ENCODE measurements around the gene DHRSX. TPM values are rescaled to one million over a fixed set of nuclear protein-coding genes. Genes with fewer than 3 reads are reported as not detected.
"Not testable (repeated sequence)": the region's sequence is repeated elsewhere in the genome, so short reads cannot be mapped to it uniquely, and the experiment has no call there.

The DHRSX gene
- total and polyA plus RNA-seq, 9 donors = 12.2 to 25.9 (median 20.4) TPM

DNA sequence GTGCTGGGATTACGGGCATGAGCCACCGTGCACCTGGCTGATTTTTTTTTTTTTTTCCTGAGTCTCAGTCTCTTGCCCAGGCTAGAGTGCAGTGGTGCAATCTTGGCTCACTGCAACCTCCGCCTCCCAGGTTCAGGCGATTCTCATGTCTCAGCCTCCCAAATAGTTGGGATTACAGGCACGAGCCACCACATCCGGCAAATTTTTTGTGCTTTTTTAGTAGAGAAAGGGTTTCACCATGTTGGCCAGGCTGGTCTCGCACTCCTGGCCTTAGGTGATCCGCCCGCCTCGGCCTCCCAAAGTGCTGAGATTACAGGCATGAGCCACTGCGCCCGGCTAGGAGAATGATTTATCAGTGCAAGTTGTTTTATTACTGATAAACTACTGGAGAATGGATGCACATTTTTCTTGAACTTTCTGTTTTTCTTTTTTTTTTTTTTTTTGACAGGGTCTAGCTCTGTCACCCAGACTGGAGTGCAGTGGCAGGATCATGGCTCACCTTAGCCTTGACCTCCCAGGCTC lies 39.7 kb upstream of the DHRSX start:
- Histone ChIP-seq H3K36me3 (no peaks in the 10 kb centered on the region), H3K4me1 (ENCODE audit: insufficient read depth) (peaks cover 5% of the 10 kb centered on the region), H3K4me3 (no peak overlapping the region), H3K27me3 (no peaks in the 10 kb centered on the region), H3K27ac (no peak overlapping the region), H3K9me3 (no peaks in the 10 kb centered on the region)
- no peak for DNase-seq
- TF ChIP-seq EP300 (IDR thresholded peaks at IDR 0.05) (no peak), POLR2A (IDR thresholded peaks at IDR 0.05) (no peak)
- TF ChIP-seq, protein P1, sequence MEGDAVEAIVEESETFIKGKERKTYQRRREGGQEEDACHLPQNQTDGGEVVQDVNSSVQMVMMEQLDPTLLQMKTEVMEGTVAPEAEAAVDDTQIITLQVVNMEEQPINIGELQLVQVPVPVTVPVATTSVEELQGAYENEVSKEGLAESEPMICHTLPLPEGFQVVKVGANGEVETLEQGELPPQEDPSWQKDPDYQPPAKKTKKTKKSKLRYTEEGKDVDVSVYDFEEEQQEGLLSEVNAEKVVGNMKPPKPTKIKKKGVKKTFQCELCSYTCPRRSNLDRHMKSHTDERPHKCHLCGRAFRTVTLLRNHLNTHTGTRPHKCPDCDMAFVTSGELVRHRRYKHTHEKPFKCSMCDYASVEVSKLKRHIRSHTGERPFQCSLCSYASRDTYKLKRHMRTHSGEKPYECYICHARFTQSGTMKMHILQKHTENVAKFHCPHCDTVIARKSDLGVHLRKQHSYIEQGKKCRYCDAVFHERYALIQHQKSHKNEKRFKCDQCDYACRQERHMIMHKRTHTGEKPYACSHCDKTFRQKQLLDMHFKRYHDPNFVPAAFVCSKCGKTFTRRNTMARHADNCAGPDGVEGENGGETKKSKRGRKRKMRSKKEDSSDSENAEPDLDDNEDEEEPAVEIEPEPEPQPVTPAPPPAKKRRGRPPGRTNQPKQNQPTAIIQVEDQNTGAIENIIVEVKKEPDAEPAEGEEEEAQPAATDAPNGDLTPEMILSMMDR (IDR thresholded peaks at IDR 0.05) = no peak
- WGBS, 3 donors = 69 to 75% methylated on average over 12 of the region's 12 CpGs; no CpG with 5 or more reads in 1 of the 3 donors
- intact Hi-C loops (cut with DNase I) = no loop called here

DNA sequence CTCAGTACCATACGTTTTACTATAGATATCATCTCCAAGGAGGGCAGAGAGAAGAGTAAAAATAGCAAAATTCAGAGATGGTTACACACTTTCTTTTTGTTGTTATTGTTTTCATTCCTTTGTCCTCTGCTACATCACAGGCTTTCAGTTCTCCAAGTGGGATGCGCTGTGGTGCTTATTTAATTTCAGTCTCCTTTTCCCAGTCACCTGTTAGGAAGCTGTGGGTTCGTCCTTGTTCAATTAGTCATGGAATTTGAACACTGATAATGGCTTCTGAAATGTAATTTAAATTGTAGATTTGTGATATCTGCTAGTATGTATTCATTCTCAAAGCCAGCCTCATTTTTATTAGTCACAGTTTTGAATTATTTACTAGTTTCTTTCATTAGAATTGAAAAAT lies 38.8 kb upstream of the DHRSX start:
- no peak for TF ChIP-seq POLR2A (IDR thresholded peaks at IDR 0.05)
- intact Hi-C loops (cut with DNase I) = no loop called here
- Histone ChIP-seq H3K27ac (no peak overlapping the region), H3K4me3 (no peak overlapping the region), H3K27me3 (no peaks in the 10 kb centered on the region), H3K9me3 (no peaks in the 10 kb centered on the region), H3K4me1 (ENCODE audit: insufficient read depth) (peaks cover 5% of the 10 kb centered on the region), H3K36me3 (no peaks in the 10 kb centered on the region)
- WGBS, 3 donors = 7 to 33% (median 10%) methylated on average over 3 of the region's 3 CpGs
- no peak for DNase-seq

DNA sequence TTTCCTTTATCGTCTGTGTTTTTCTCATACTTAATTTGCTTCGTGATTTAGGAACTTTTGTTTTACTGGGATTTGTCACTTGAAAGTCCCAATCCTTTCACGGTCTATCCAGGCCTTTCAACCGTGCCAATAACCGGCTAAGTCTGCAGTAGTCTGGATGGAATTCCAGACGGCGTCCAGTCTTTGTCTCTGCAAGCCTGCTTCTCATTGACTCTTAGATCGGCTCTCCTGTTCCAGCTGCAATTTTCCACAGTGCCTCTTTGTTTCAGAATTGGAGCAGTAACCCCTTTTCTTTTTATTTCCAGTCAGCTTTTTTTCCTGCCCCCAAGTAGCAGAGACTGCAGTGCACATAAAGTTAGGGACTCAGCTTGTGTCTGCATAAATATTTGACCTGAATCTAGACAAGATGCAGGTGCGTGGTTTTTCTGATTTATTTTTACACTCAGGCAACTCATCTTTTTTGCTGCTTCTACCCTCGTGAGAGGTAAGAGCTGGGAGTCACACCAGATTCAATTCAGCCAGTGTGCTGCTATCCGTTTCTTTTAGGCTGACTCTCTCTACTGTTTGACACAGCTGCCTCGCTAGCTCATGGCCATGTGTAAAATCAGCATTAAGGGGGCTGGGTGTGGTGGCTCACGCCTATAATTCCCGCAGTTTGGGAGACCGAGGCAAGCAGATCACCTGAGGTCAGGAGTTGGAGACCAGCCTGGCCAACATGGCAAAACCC lies 37.4 kb upstream of the DHRSX start:
- Histone ChIP-seq H3K4me1 (ENCODE audit: insufficient read depth) (peaks cover 5% of the 10 kb centered on the region), H3K27me3 (no peaks in the 10 kb centered on the region), H3K9me3 (no peaks in the 10 kb centered on the region), H3K4me3 (no peak overlapping the region), H3K36me3 (no peaks in the 10 kb centered on the region), H3K27ac (peak overlapping the region in 1 of 2 donors; percentile 29)
- WGBS, 3 donors = 48 to 53% (median 50%) methylated on average over 15 of the region's 15 CpGs
- DNase-seq = peak in 1 of 5 donors; percentile 21
- intact Hi-C loops (cut with DNase I) = no loop called here
- TF ChIP-seq POLR2A (IDR thresholded peaks at IDR 0.05) = no peak
- TF ChIP-seq, protein P1 (IDR thresholded peaks at IDR 0.05) = no peak
- TF ChIP-seq EP300 (IDR thresholded peaks at IDR 0.05) = no peak

DNA sequence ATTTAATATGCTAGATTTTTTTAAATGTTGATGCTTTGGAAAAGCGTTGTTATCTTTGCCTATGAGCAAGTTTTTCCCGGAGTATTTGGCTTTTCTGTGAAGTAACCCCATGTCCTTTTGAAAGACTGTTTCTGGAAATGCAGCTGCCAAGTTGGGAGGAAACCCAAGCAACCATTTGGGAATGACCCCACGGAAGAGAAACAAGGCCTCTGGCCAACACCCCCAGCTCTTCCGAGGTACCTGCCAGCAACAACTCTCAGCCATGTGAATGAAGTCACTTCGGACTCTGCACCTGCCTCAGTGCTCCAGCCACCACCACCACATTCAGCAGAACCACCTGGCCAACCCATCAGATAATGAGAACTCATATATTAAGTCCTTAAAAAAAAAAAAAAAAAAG lies 36.2 kb upstream of the DHRSX start:
- peak; percentile 48 to 70 (median 62) for DNase-seq
- 5 to 10% (median 6%) methylated on average over 5 of the region's 5 CpGs for WGBS, 3 donors
- intact Hi-C loops (cut with DNase I) = no loop called here
- Histone ChIP-seq H3K27ac (peak overlapping the region in 1 of 2 donors; percentile 29), H3K27me3 (no peaks in the 10 kb centered on the region), H3K9me3 (no peaks in the 10 kb centered on the region), H3K4me3 (no peak overlapping the region), H3K4me1 (ENCODE audit: insufficient read depth) (peaks cover 5% of the 10 kb centered on the region), H3K36me3 (no peaks in the 10 kb centered on the region)
- TF ChIP-seq EP300 (IDR thresholded peaks at IDR 0.05) = no peak
- TF ChIP-seq POLR2A (IDR thresholded peaks at IDR 0.05) = no peak
- TF ChIP-seq, protein P1 (IDR thresholded peaks at IDR 0.05) = no peak

DNA sequence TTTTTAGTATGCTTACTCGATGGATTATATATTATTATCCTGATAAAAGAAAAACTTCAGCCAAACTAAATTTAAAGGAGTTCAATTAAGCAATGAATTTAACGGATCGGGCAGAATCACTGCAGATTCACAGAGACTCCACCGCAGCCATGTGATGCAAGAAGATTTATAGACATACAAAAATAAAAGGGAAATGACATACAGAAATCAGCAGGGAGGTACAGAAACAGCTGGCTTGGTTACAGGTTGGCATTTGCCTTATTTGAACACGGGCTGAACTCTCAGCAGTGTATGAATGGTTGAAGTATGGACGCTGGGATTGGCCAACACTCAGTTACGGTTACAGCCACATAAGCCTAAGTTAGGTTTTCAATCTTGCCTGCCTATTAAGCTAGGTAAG lies 35.4 kb upstream of the DHRSX start:
- no peaks in the 10 kb centered on the region for H3K9me3 ChIP-seq
- WGBS, 3 donors = 75 to 79% (median 76%) methylated on average over 7 of the region's 7 CpGs
- no peak for TF ChIP-seq POLR2A (IDR thresholded peaks at IDR 0.05)
- TF ChIP-seq, protein P1 (IDR thresholded peaks at IDR 0.05) = no peak
- TF ChIP-seq EP300 (IDR thresholded peaks at IDR 0.05) = no peak

DNA sequence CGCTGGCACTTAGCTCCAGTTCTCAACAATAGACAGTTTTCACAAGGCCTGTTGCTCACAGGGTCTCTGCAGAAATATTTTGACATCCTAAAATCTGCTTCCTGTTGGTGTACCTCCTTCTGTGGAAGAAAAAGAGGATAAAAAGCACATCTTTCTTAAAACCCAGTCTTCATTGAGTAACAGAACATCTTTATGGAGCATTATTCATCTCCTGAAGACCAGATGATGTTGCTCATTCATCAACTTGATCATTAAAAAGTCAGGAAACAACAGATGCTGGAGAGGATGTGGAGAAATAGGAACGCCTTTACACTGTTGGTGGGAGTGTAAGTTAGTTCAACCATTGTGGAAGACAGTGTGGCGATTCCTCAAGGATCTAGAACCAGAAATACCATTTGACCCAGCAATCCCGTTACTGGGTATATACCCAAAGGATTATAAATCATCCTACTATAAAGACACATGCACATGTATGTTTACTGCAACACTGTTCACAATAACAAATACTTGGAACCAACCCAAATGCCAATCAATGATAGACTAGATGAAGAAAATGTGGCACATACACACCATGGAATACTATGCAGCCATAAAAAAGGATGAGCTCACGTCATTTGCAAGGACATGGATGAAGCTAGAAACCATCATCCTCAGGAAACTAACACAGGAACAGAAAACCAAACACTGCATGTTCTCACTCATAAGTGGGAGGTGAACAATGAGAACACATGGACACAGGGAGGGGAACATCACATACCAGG lies 33.7 kb upstream of the DHRSX start:
- WGBS, 3 donors = 58 to 67% (median 65%) methylated on average over 4 to 5 of the region's 5 CpGs
- DNase-seq; H3K4me3 ChIP-seq; intact Hi-C loops (cut with DNase I); H3K27ac ChIP-seq; H3K36me3 ChIP-seq; H3K9me3 ChIP-seq; H3K27me3 ChIP-seq; H3K4me1 ChIP-seq (ENCODE audit: insufficient read depth): not testable (repeated sequence)

More for the DNA sequence above, 35.4 kb upstream of the DHRSX start:
- Histone ChIP-seq H3K4me3 (no peak overlapping the region), H3K4me1 (ENCODE audit: insufficient read depth) (peaks cover 5% of the 10 kb centered on the region), H3K27ac (peak overlapping the region in 1 of 2 donors; percentile 8), H3K27me3 (no peaks in the 10 kb centered on the region), H3K36me3 (no peaks in the 10 kb centered on the region)
- intact Hi-C loops (cut with DNase I) = no loop called here
- no peak for DNase-seq
